HG03457 (cell line): ENCODE data around the gene ATAD3B.
"Not testable (repeated sequence)": the region's sequence is repeated elsewhere in the genome, so short reads cannot be mapped to it uniquely, and the experiment has no call there.

ENCODE experiments used
- ATAC-seq: cut with Tn5 transposase; IDR thresholded peaks from one replicate; pipeline ENCODE4 v1.9.1; 2021; ENCODE audit warnings: moderate number of reproducible peaks; ENCODE audit not compliant: unreplicated experiment

The ATAD3B gene

GRCh38 chr1:1509465-1509850 lies 37.9 kb downstream of the ATAD3B start:
- not testable (repeated sequence) for ATAC-seq

GRCh38 chr1:1510912-1511532 lies 39.5 kb downstream of the ATAD3B start:
- ATAC-seq = no peak

- peak; percentile 66 for ATAC-seq
These were observed 40.1 kb downstream of the ATAD3B start, which contains the start of gene ATAD3A for GRCh38 chr1:1511533-1512285. Gene ATAD3A (plus strand): TSS chr1:1512162. CDS start chr1:1512269, 107 bp downstream.

- not testable (repeated sequence) for ATAC-seq
These were observed 40.9 kb downstream of the ATAD3B start for GRCh38 chr1:1512425-1512824.

- ATAC-seq = not testable (repeated sequence)
These were observed 42.1 kb downstream of the ATAD3B start for GRCh38 chr1:1513675-1514074.

GRCh38 chr1:1514376-1514775 lies 42.8 kb downstream of the ATAD3B start:
- not testable (repeated sequence) for ATAC-seq

- not testable (repeated sequence) for ATAC-seq
These were observed 45.4 kb downstream of the ATAD3B start for GRCh38 chr1:1516923-1517322.

- no peak for ATAC-seq
These were observed 46.5 kb downstream of the ATAD3B start for GRCh38 chr1:1517973-1518620.

- not testable (repeated sequence) for ATAC-seq
These were observed 47.0 kb downstream of the ATAD3B start for GRCh38 chr1:1518621-1519007.

GRCh38 chr1:1519805-1520505 lies 48.4 kb downstream of the ATAD3B start:
- ATAC-seq = not testable (repeated sequence)

- ATAC-seq = no peak
These were observed 49.8 kb downstream of the ATAD3B start for GRCh38 chr1:1521331-1521730.

- not testable (repeated sequence) for ATAC-seq
These were observed 51.0 kb downstream of the ATAD3B start for GRCh38 chr1:1522536-1522935.

GRCh38 chr1:1523226-1523625 lies 51.7 kb downstream of the ATAD3B start:
- not testable (repeated sequence) for ATAC-seq

GRCh38 chr1:1523651-1524050 lies 52.1 kb downstream of the ATAD3B start:
- ATAC-seq = not testable (repeated sequence)

- ATAC-seq = not testable (repeated sequence)
These were observed 53.3 kb downstream of the ATAD3B start for GRCh38 chr1:1524750-1525383.

- ATAC-seq = not testable (repeated sequence)
These were observed 54.9 kb downstream of the ATAD3B start for GRCh38 chr1:1526476-1526875.

- ATAC-seq = no peak
These were observed 55.7 kb downstream of the ATAD3B start for GRCh38 chr1:1527092-1527816.

GRCh38 chr1:1528301-1529267 lies 57.0 kb downstream of the ATAD3B start:
- no peak for ATAC-seq

- no peak for ATAC-seq
These were observed 57.8 kb downstream of the ATAD3B start for GRCh38 chr1:1529321-1529720.
